T-helper 2 cell treated with Interferon-gamma antibody and Interleukin-4, amounts not matched to agents 5 μg/mL and 100 μg/mL, for 36 hours (primary cell): ENCODE results near the gene LTBP2.

Source experiments
- DNase-seq: peaks from one replicate; pipeline ENCODE4 v3.0.0; 2021; ENCODE audit warnings: low spot score
- H3K27ac Mint-ChIP-seq: one replicate; pipeline ENCODE4 v1.8.0; 2021; ENCODE audit warnings: mild to moderate bottlenecking, mixed read lengths
- H3K27me3 Mint-ChIP-seq: one replicate; pipeline ENCODE4 v1.8.0; 2021; ENCODE audit warnings: low read depth, mixed read lengths
- H3K36me3 Mint-ChIP-seq: one replicate; pipeline ENCODE4 v1.8.0; 2021; ENCODE audit warnings: low read depth, mixed read lengths
- H3K4me1 Mint-ChIP-seq: one replicate; pipeline ENCODE4 v1.8.0; 2021; ENCODE audit warnings: low read depth, mixed read lengths
- H3K4me3 Mint-ChIP-seq: one replicate; pipeline ENCODE4 v1.8.0; 2022; ENCODE audit warnings: mild to moderate bottlenecking, moderate library complexity, mixed read lengths
- H3K9me3 Mint-ChIP-seq: one replicate; pipeline ENCODE4 v1.8.0; 2021; ENCODE audit warnings: mixed read lengths

LTBP2 gene

GRCh38 chr14:74483321-74483720, 128.7 kb downstream of the LTBP2 start:
- Mint-ChIP-seq H3K27ac (no peak overlapping the region), H3K4me3 (no peak overlapping the region), H3K36me3 (peaks cover 6% of the 10 kb centered on the region), H3K4me1 (no peaks in the 10 kb centered on the region), H3K9me3 (no peaks in the 10 kb centered on the region), H3K27me3 (no peaks in the 10 kb centered on the region)
- DNase-seq: no peak

DNA sequence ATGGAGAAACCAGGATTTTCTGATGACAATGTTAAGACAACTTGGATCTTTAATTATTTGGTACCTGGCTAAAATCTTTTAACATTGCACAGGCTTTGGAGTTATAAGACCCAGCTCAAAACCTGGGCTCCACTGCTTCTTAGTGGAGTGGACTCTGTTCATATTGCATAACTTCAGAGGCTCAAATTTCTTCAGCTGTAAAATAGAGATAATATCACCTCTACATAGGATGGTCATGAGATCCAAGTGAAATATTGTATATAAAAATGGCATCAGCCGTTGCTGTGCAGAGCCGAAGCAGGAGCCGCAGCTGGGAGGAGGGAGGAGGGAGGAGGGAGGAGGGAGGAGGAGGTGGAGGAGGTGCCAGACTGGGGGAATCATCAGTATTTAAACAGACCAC, 129.5 kb downstream of the LTBP2 start:
- no peaks in the 10 kb centered on the region for H3K27me3 Mint-ChIP-seq
- H3K36me3 Mint-ChIP-seq: peaks cover 6% of the 10 kb centered on the region
- no peak for DNase-seq
- no peaks in the 10 kb centered on the region for H3K9me3 Mint-ChIP-seq
- no peak overlapping the region for H3K27ac Mint-ChIP-seq
- no peak overlapping the region for H3K4me3 Mint-ChIP-seq
- no peaks in the 10 kb centered on the region for H3K4me1 Mint-ChIP-seq

GRCh38 chr14:74480046-74480445, 132.0 kb downstream of the LTBP2 start:
- Mint-ChIP-seq H3K9me3 (no peaks in the 10 kb centered on the region), H3K36me3 (peaks cover 6% of the 10 kb centered on the region), H3K4me1 (no peaks in the 10 kb centered on the region), H3K27me3 (no peaks in the 10 kb centered on the region), H3K4me3 (no peak overlapping the region), H3K27ac (no peak overlapping the region)
- no peak for DNase-seq

DNA sequence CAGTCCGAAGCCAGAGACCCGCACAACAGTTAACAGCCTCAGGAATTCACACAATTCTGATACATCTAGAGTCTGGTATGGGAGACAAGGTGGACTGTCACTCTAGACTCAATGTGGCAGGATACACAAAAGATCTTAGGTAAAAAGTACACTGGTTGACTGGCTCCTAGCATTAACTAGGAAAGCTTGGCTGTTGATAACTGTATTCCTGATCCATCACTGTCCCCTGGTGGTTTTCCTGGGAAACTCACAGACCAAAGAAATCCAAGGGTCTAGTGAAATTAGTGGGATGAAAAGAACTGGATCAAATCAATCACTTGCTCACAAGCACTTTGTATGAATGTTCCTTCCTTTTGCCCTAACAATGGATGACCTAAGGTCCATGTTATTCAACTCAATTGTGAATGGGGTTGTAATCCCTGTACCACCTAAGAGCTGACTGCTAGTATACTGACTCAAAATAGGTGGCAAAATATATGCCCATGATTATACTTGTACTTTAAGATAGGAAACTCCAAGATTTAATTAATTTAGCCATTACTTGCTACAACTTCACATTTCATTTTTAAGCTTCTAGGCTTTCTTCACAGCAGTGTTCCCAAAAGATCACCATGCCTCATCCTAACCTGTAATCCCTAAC, 132.9 kb downstream of the LTBP2 start:
- Mint-ChIP-seq H3K27ac (no peak overlapping the region), H3K27me3 (no peaks in the 10 kb centered on the region), H3K4me1 (no peaks in the 10 kb centered on the region), H3K4me3 (no peak overlapping the region), H3K36me3 (peaks cover 6% of the 10 kb centered on the region), H3K9me3 (no peaks in the 10 kb centered on the region)
- DNase-seq: no peak

GRCh38 chr14:74476607-74477006, 135.4 kb downstream of the LTBP2 start:
- H3K4me1 Mint-ChIP-seq: no peaks in the 10 kb centered on the region
- no peak overlapping the region for H3K4me3 Mint-ChIP-seq
- no peak for DNase-seq
- H3K9me3 Mint-ChIP-seq: no peaks in the 10 kb centered on the region
- H3K36me3 Mint-ChIP-seq: no peaks in the 10 kb centered on the region
- no peak overlapping the region for H3K27ac Mint-ChIP-seq
- no peaks in the 10 kb centered on the region for H3K27me3 Mint-ChIP-seq

GRCh38 chr14:74476107-74476506, 135.9 kb downstream of the LTBP2 start:
- no peak for DNase-seq
- Mint-ChIP-seq H3K27me3 (no peaks in the 10 kb centered on the region), H3K4me1 (no peaks in the 10 kb centered on the region), H3K9me3 (no peaks in the 10 kb centered on the region), H3K27ac (no peak overlapping the region), H3K4me3 (no peak overlapping the region), H3K36me3 (no peaks in the 10 kb centered on the region)

DNA sequence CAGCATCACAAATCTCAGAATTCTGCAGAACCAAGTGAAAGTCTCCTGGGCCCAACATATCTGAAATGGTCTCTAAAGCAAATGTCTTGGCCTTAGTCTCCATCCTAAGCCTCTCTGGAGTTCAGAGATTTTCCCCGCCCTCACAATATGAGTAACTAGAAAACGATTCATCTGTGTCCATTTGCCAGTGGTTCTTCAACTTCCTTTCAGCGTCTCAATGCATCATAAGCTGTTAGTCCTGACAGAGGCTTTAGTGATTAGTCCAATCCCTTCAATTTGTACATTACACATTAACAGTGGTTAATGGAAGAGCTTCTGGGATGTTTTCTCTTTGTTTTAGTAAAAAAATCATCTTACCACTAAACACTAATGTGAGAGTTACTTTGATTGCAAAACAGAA, 136.4 kb downstream of the LTBP2 start:
- H3K4me1 Mint-ChIP-seq: no peaks in the 10 kb centered on the region
- DNase-seq: no peak

DNA sequence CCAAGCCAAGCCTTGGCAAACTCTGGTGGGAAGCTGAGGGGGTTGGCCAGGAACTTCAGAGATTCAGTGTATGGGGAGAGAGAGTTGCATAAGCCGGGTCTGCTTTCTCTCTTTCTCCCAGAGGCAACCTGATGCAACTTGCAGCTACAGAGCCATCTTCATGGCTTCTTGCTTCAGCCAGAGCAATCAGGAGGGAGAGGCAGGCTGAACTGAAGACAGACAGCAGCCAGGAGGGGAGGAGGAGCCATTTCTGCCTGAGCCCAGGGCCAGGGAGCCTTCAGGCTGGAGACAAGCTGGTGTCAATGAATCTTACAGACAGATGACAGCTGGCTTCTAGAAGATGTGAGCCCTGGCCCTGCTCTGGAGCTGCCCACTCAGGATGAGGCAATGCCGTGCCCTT, 137.7 kb downstream of the LTBP2 start:
- no peak overlapping the region for H3K27ac Mint-ChIP-seq
- H3K4me1 Mint-ChIP-seq: no peaks in the 10 kb centered on the region
- no peak overlapping the region for H3K4me3 Mint-ChIP-seq
- H3K36me3 Mint-ChIP-seq: no peaks in the 10 kb centered on the region
- H3K9me3 Mint-ChIP-seq: no peaks in the 10 kb centered on the region
- no peak for DNase-seq
- no peaks in the 10 kb centered on the region for H3K27me3 Mint-ChIP-seq

More for the DNA sequence above, 136.4 kb downstream of the LTBP2 start:
- Mint-ChIP-seq H3K27ac (no peak overlapping the region), H3K27me3 (no peaks in the 10 kb centered on the region), H3K36me3 (no peaks in the 10 kb centered on the region), H3K9me3 (no peaks in the 10 kb centered on the region), H3K4me3 (no peak overlapping the region)

DNA sequence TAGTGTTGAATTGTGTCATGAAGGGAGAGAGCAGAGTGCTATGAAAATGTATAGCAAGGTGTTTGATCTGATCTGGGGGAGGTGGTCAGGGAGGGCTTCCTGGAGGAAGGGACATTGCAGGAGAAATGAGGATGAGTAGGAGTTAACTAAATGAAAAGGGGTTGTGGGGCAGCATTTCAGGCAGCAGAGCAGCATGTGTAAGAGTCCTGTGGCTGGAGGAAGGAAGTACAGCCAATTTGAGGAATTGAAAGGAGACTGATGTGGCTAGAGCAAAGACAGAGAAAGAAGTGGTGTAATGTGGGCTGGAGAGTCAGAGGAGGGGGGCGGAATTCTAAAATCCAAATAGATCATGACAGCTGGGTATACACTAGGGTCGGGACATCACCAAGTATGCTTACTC, 139.4 kb downstream of the LTBP2 start:
- Mint-ChIP-seq H3K27ac (no peak overlapping the region), H3K9me3 (no peaks in the 10 kb centered on the region), H3K27me3 (no peaks in the 10 kb centered on the region), H3K4me1 (no peaks in the 10 kb centered on the region), H3K36me3 (no peaks in the 10 kb centered on the region), H3K4me3 (no peak overlapping the region)
- no peak for DNase-seq

- no peaks in the 10 kb centered on the region for H3K36me3 Mint-ChIP-seq
- H3K4me3 Mint-ChIP-seq: no peak overlapping the region
Observed at GRCh38 chr14:74469548-74470518, 142.2 kb downstream of the LTBP2 start.

DNA sequence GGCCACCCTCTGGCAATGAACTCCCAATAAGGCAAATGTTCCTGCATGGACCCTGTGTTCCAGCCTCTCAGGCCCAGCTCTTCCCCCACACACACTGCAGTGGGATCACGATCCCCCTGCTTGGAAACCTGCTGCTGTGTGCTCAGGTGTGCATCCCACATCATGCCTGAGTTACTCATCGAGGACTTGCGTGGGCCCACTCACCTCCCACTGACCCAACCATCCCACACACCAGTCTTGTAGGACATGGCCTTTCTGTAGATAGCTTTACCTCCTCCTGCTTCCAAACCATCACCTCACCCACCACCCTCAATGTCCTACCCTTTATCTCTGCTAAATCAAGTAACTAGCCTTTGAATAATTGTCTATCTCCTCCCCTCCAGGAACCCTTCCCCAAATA, 143.5 kb downstream of the LTBP2 start:
- Mint-ChIP-seq H3K4me1 (no peaks in the 10 kb centered on the region), H3K27me3 (no peaks in the 10 kb centered on the region), H3K36me3 (no peaks in the 10 kb centered on the region), H3K9me3 (no peaks in the 10 kb centered on the region), H3K4me3 (no peak overlapping the region), H3K27ac (no peak overlapping the region)
- DNase-seq: no peak

More at GRCh38 chr14:74469548-74470518, 142.2 kb downstream of the LTBP2 start:
- no peaks in the 10 kb centered on the region for H3K9me3 Mint-ChIP-seq
- DNase-seq: no peak
- H3K27me3 Mint-ChIP-seq: no peaks in the 10 kb centered on the region
- H3K27ac Mint-ChIP-seq: no peak overlapping the region
- H3K4me1 Mint-ChIP-seq: no peaks in the 10 kb centered on the region

GRCh38 chr14:74465335-74465734, 146.7 kb downstream of the LTBP2 start:
- H3K27ac Mint-ChIP-seq: no peak overlapping the region
- H3K27me3 Mint-ChIP-seq: peaks cover 4% of the 10 kb centered on the region
- H3K9me3 Mint-ChIP-seq: no peaks in the 10 kb centered on the region
- H3K4me3 Mint-ChIP-seq: no peak overlapping the region
- DNase-seq: no peak
- H3K4me1 Mint-ChIP-seq: no peaks in the 10 kb centered on the region
- H3K36me3 Mint-ChIP-seq: no peaks in the 10 kb centered on the region

GRCh38 chr14:74464785-74465184, 147.3 kb downstream of the LTBP2 start:
- Mint-ChIP-seq H3K4me1 (no peaks in the 10 kb centered on the region), H3K27ac (no peak overlapping the region), H3K4me3 (no peak overlapping the region), H3K36me3 (no peaks in the 10 kb centered on the region), H3K9me3 (no peaks in the 10 kb centered on the region), H3K27me3 (peaks cover 4% of the 10 kb centered on the region)
- DNase-seq: no peak

DNA sequence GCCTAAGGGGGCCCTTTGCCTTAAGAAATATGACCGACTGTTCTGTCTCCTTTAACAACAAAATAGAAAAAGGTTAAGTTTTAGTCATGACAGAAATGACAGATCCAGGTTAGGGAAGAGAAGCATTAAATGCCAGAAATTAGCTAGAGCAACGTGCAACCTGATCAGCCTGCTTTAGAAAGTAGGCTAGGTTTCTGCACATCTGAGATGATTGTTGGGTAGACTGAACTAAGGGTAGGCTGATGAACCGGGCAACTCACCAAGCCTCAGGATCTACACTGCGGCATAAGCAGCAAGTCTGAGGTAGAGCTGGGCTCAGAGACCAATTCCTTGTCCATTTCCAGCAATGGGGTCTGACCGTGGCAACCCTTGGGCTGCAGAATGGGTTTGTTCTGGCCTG, 148.3 kb downstream of the LTBP2 start:
- Mint-ChIP-seq H3K36me3 (no peaks in the 10 kb centered on the region), H3K4me3 (no peak overlapping the region), H3K27ac (no peak overlapping the region), H3K9me3 (no peaks in the 10 kb centered on the region), H3K27me3 (peaks cover 4% of the 10 kb centered on the region), H3K4me1 (no peaks in the 10 kb centered on the region)
- DNase-seq: no peak
